A549 (cell line): ENCODE results near the gene SHCBP1L. TPM values are rescaled to one million over a fixed set of nuclear protein-coding genes. Genes with fewer than 3 reads are reported as not detected.

Source experiments
- ATAC-seq, 2 experiments: fragments of 200-7000 bp in 1 of 2; fragments of >200 bp in 1 of 2; cut with Nextera tagmentation in 1 of 2; cut with Tn5 transposase in 1 of 2; 3 replicates each; pipeline versions ENCODE4 v1.8.0 to v1.9.1; 2018 to 2020; ENCODE audit warnings: mild to moderate bottlenecking in 1 of 2, moderate library complexity in 1 of 2
- CTCF ChIA-PET: fragments of 300-600 bp; sonication (Branson Sonifier 250); formaldehyde crosslinking; extraction: SDS; loops from one replicate; lab custom pipeline; 2021; ENCODE audit warnings: antibody characterized with exemption, inconsistent platforms; lab: Yijun Ruan, JAX
- POLR2A ChIA-PET: fragments of 350-600 bp; formaldehyde crosslinking; extraction: SDS; loops from one replicate; lab custom pipeline; 2021; ENCODE audit warnings: antibody characterized with exemption, inconsistent platforms; lab: Yijun Ruan, JAX
- DNase-seq, 2 experiments: peaks; one replicate each; pipeline versions ENCODE4 v3.0.0 to v3.0.0-alpha.2; 2011 to 2016; ENCODE audit warnings: low read depth in 1 of 2, low spot score in 1 of 2
- FAIRE-seq: peaks from 2 replicates; lab custom pipeline; 2011; peaks lifted over from hg19 to GRCh38; lab: Jason Lieb, UNC
- H3K27ac ChIP-seq, 2 experiments: fragments of >200 bp; sonication (Bioruptor Twin); formaldehyde crosslinking; 3 replicates each; pipeline ENCODE4 v1.5.1; 2016 to 2017
- H3K4me1 ChIP-seq: fragments of >200 bp; sonication (Bioruptor Twin); formaldehyde crosslinking; 3 replicates; pipeline ENCODE4 v1.6.1; 2016
- H3K4me2 ChIP-seq: fragments of >200 bp; sonication (Bioruptor Twin); formaldehyde crosslinking; 3 replicates; pipeline ENCODE4 v1.6.1; 2016
- H3K4me3 ChIP-seq: fragments of >200 bp; sonication (Bioruptor Twin); formaldehyde crosslinking; 3 replicates; pipeline ENCODE4 v1.5.1; 2016
- H3K9me3 ChIP-seq: fragments of >200 bp; sonication (Bioruptor Twin); formaldehyde crosslinking; 3 replicates; pipeline ENCODE4 v1.6.1; 2016
- ATOH8 ChIP-seq: fragments of 250-450 bp; sonication (Bioruptor Pico); IDR thresholded peaks from 2 replicates; pipeline ENCODE4 v1.5.0; 2020; ENCODE audit warnings: low read depth, mild to moderate bottlenecking, moderate library complexity
- CBX2 ChIP-seq: fragments of 200-600 bp; sonication (generic); IDR thresholded peaks from 2 replicates; pipeline ENCODE4 v1.6.1; 2016; ENCODE audit warnings: low read depth, mild to moderate bottlenecking, borderline replicate concordance
- E2F6 ChIP-seq: IDR thresholded peaks from 2 replicates; pipeline ENCODE4 v1.6.1; 2012; ENCODE audit warnings: low read depth, borderline replicate concordance
- EP300 ChIP-seq, 2 experiments: fragments of >200 bp; sonication (Bioruptor Twin); formaldehyde crosslinking; IDR thresholded peaks; 2 replicates in 1 of 2; 3 replicates in 1 of 2; pipeline ENCODE4 v1.6.1; 2016 to 2017
- HDAC2 ChIP-seq: fragments of 200-600 bp; sonication (generic); IDR thresholded peaks from 2 replicates; pipeline ENCODE4 v1.6.1; 2016
- HES2 ChIP-seq: fragments of >200 bp; sonication (Bioruptor Twin); formaldehyde crosslinking; IDR thresholded peaks from 2 replicates; pipeline ENCODE4 v1.6.1; 2016
- HOXB5 ChIP-seq: fragments of 250-450 bp; sonication (Bioruptor Pico); IDR thresholded peaks from 2 replicates; pipeline ENCODE4 v1.5.0; 2020; ENCODE audit warnings: mild to moderate bottlenecking, moderate library complexity
- KDM1A ChIP-seq: fragments of 200-600 bp; sonication (generic); IDR thresholded peaks from 2 replicates; pipeline ENCODE4 v1.6.1; 2016; ENCODE audit warnings: low read depth, mild to moderate bottlenecking
- MAX ChIP-seq: IDR thresholded peaks from 2 replicates; pipeline ENCODE4 v1.6.1; 2012
- NPAS2 ChIP-seq: fragments of 250-450 bp; sonication (Bioruptor Pico); IDR thresholded peaks from 2 replicates; pipeline ENCODE4 v1.8.0; 2022; ENCODE audit warnings: mild to moderate bottlenecking, moderate library complexity, borderline replicate concordance
- PHF8 ChIP-seq: fragments of 200-600 bp; sonication (generic); IDR thresholded peaks from 2 replicates; pipeline ENCODE4 v1.6.1; 2016; ENCODE audit warnings: low read depth, mild to moderate bottlenecking, antibody characterized with exemption, moderate library complexity, borderline replicate concordance
- RAD21 ChIP-seq, 2 experiments: fragments of >200 bp in 1 of 2; sonication (Bioruptor Twin) in 1 of 2; formaldehyde crosslinking in 1 of 2; IDR thresholded peaks in 1 of 2; conservative IDR thresholded peaks in 1 of 2; 2 replicates in 1 of 2; 3 replicates in 1 of 2; pipeline ENCODE4 v1.6.1; 2012 to 2018; ENCODE audit warnings: inconsistent platforms in 1 of 2
- RARB ChIP-seq: fragments of 250-450 bp; sonication (Bioruptor Pico); IDR thresholded peaks from 2 replicates; pipeline ENCODE4 v1.8.0; 2021; ENCODE audit warnings: mild to moderate bottlenecking, moderate library complexity
- REST ChIP-seq: fragments of 200-600 bp; sonication (generic); IDR thresholded peaks from 2 replicates; pipeline ENCODE4 v1.6.1; 2016; ENCODE audit warnings: antibody characterized with exemption, mild to moderate bottlenecking, moderate library complexity
- RFX5 ChIP-seq: fragments of 450-650 bp; IDR thresholded peaks from 2 replicates; pipeline ENCODE4 v1.7.1; 2014; ENCODE audit warnings: antibody characterized with exemption, mild to moderate bottlenecking, moderate library complexity
- RNF2 ChIP-seq: fragments of 200-600 bp; sonication (generic); IDR thresholded peaks from 2 replicates; pipeline ENCODE4 v1.6.1; 2016; ENCODE audit warnings: low read depth, mild to moderate bottlenecking, antibody characterized with exemption, moderate library complexity, borderline replicate concordance
- ZFP36 ChIP-seq: fragments of 450-650 bp; IDR thresholded peaks from 2 replicates; pipeline ENCODE4 v1.6.1; 2014; ENCODE audit warnings: borderline replicate concordance; ENCODE audit not compliant: partially characterized antibody
- WGBS: methylation state at CpG from one replicate; pipeline ENCODE4 v1.1.6; 2017; ENCODE audit errors: missing lambda C conversion rate; 5-methylcytosine and 5-hydroxymethylcytosine counted together
- polyA plus RNA-seq, 4 experiments: library from polyadenylated mRNA; depleted of rRNA in 3 of 4; stranded (reverse); fragments of >200 nt; fragmentation: RNase III in 1 of 4; extraction: RNeasy Plus Mini Kit Qiagen cat#74134 plus additional on column Dnase treatment in 1 of 4; gene quantifications; 2 replicates in 3 of 4; 3 replicates in 1 of 4; pipeline ENCODE4 v1.2.3, GENCODE V29; 2011 to 2017

Gene SHCBP1L
- polyA plus RNA-seq, 2 of the 4 experiments (the other 2 are of a cell fraction): not detected

GRCh38 chr1:182972231-182972630, 19.3 kb upstream of the SHCBP1L start:
- CTCF ChIA-PET: interaction anchor here (3.7 kb wide), 1 partner anchor 9 kb away, joined by 17 read pairs; no protein-coding TSS in a partner anchor
- FAIRE-seq (no peak), DNase-seq (no peak), ATAC-seq (no peak)
- TF ChIP-seq RAD21 (conservative IDR thresholded peaks at IDR 0.05 in 1 of 2, IDR thresholded peaks at IDR 0.05 in 1 of 2) (no peak), NPAS2 (no peak), ZFP36 (no peak), EP300 (IDR thresholded peaks at IDR 0.05) (no peak), HES2 (no peak), MAX (no peak), RFX5 (no peak), HDAC2 (no peak), CBX2 (no peak), KDM1A (no peak), ATOH8 (CRISPR knock-in tag) (no peak), E2F6 (no peak)
- Histone ChIP-seq H3K27ac (no peak overlapping the region), H3K4me1 (peaks cover 19% of the 10 kb centered on the region), H3K9me3 (no peaks in the 10 kb centered on the region), H3K4me2 (no peak overlapping the region), H3K4me3 (no peak overlapping the region)
- POLR2A ChIA-PET: no interaction called here
- 70% methylated on average over 2 of the region's 2 CpGs for WGBS

GRCh38 chr1:182971219-182971618, 18.3 kb upstream of the SHCBP1L start:
- Histone ChIP-seq H3K4me1 (peaks cover 19% of the 10 kb centered on the region), H3K4me3 (no peak overlapping the region), H3K27ac (no peak overlapping the region), H3K4me2 (no peak overlapping the region), H3K9me3 (no peaks in the 10 kb centered on the region)
- no peak for DNase-seq
- FAIRE-seq: no peak
- 89% methylated on average over 1 of the region's 1 CpG for WGBS
- CTCF ChIA-PET: interaction anchor here (1.0 kb wide), 1 partner anchor 264 kb away, joined by 4 read pairs; no protein-coding TSS in a partner anchor
- POLR2A ChIA-PET: no interaction called here
- no peak for TF ChIP-seq RNF2
- TF ChIP-seq HOXB5 (CRISPR knock-in tag): no peak
- TF ChIP-seq PHF8: no peak
- TF ChIP-seq RARB (CRISPR knock-in tag): no peak
- no peak for TF ChIP-seq E2F6
- TF ChIP-seq REST: no peak
- no peak for ATAC-seq
